HEK293 (cell line): Measurements from ENCODE around the gene THG1L.
A peak's percentile ranks its signal among the peaks of the same experiment; 100 is the strongest.
"Not testable (repeated sequence)": the region's sequence is repeated elsewhere in the genome, so short reads cannot be mapped to it uniquely, and the experiment has no call there.

Experiments
- CTCF ChIA-PET: fragments of 350-600 bp; formaldehyde crosslinking; extraction: SDS; loops from one replicate; lab custom pipeline; 2021; ENCODE audit warnings: antibody characterized with exemption; lab: Yijun Ruan, JAX
- POLR2A ChIA-PET: fragments of 300-600 bp; formaldehyde crosslinking; extraction: SDS; loops from one replicate; lab custom pipeline; 2020; ENCODE audit warnings: antibody characterized with exemption, inconsistent platforms; lab: Yijun Ruan, JAX
- H3K27ac ChIP-seq: fragments of 200-500 bp; sonication (Bioruptor generic); 2 replicates; pipeline ENCODE4 v1.5.1; 2014; ENCODE audit warnings: low read depth, low read length, control low read depth, inconsistent platforms; ENCODE audit errors: extremely low read depth
- H3K36me3 ChIP-seq, 2 experiments: fragments of 200-500 bp in 1 of 2; sonication (Bioruptor generic) in 1 of 2; 1 replicate in 1 of 2; 2 replicates in 1 of 2; pipeline ENCODE4 v1.5.1; 2014 to 2017; ENCODE audit warnings: inconsistent platforms in 2 of 2, low read length in 2 of 2; ENCODE audit not compliant: control insufficient read depth in 2 of 2, insufficient read depth in 1 of 2
- H3K4me1 ChIP-seq: fragments of 200-500 bp; sonication (Bioruptor generic); 2 replicates; pipeline ENCODE4 v1.5.1; 2014; ENCODE audit warnings: mild to moderate bottlenecking, low read length, inconsistent platforms; ENCODE audit not compliant: control insufficient read depth, insufficient read depth
- H3K4me3 ChIP-seq: 2 replicates; pipeline ENCODE4 v1.5.1; 2011; ENCODE audit warnings: low read depth, mild to moderate bottlenecking, control low read depth, low read length, moderate library complexity
- H3K9me3 ChIP-seq: fragments of 200-500 bp; sonication (Bioruptor generic); 2 replicates; pipeline ENCODE4 v1.5.1; 2014; ENCODE audit warnings: low read depth, low read length, inconsistent platforms; ENCODE audit not compliant: control insufficient read depth, insufficient read depth
- AEBP2 ChIP-seq: fragments of 450-650 bp; formaldehyde crosslinking; IDR thresholded peaks from 2 replicates; pipeline ENCODE4 v1.5.1; 2016; ENCODE audit warnings: missing biosample characterization, missing genetic modification characterization, borderline replicate concordance
- ATF2 ChIP-seq: fragments of 450-650 bp; formaldehyde crosslinking; IDR thresholded peaks from 2 replicates; pipeline ENCODE4 v1.5.1; 2016; ENCODE audit warnings: missing biosample characterization, missing genetic modification characterization, low read depth
- KLF7 ChIP-seq: fragments of 450-650 bp; formaldehyde crosslinking; IDR thresholded peaks from 2 replicates; pipeline ENCODE4 v1.5.1; 2016; ENCODE audit warnings: missing biosample characterization, missing genetic modification characterization, borderline replicate concordance
- OVOL3 ChIP-seq: fragments of 450-650 bp; formaldehyde crosslinking; IDR thresholded peaks from 2 replicates; pipeline ENCODE4 v1.5.1; 2016; ENCODE audit warnings: missing biosample characterization, missing genetic modification characterization
- SCRT2 ChIP-seq: fragments of 450-650 bp; formaldehyde crosslinking; IDR thresholded peaks from 2 replicates; pipeline ENCODE4 v1.5.1; 2016; ENCODE audit warnings: missing biosample characterization, missing genetic modification characterization
- ZBTB1 ChIP-seq: fragments of 450-650 bp; formaldehyde crosslinking; IDR thresholded peaks from 2 replicates; pipeline ENCODE4 v1.5.1; 2016; ENCODE audit warnings: missing biosample characterization, missing genetic modification characterization
- ZNF19 ChIP-seq: fragments of 450-650 bp; formaldehyde crosslinking; IDR thresholded peaks from 2 replicates; pipeline ENCODE4; 2016; ENCODE audit warnings: missing biosample characterization, missing genetic modification characterization, low read depth
- ZNF292 ChIP-seq: fragments of 450-650 bp; formaldehyde crosslinking; IDR thresholded peaks from 2 replicates; pipeline ENCODE4 v1.5.1; 2016; ENCODE audit warnings: low read depth, missing biosample characterization, missing genetic modification characterization, borderline replicate concordance
- ZNF350 ChIP-seq: fragments of 450-650 bp; formaldehyde crosslinking; IDR thresholded peaks from 2 replicates; pipeline ENCODE4 v1.5.0; 2017; ENCODE audit warnings: missing biosample characterization, mild to moderate bottlenecking, missing genetic modification characterization
- ZNF391 ChIP-seq: fragments of 450-650 bp; formaldehyde crosslinking; IDR thresholded peaks from 2 replicates; pipeline ENCODE4 v1.5.1; 2016; ENCODE audit warnings: low read depth, missing biosample characterization, missing genetic modification characterization, borderline replicate concordance
- ZNF518A ChIP-seq: fragments of 450-650 bp; formaldehyde crosslinking; conservative IDR thresholded peaks from 2 replicates; pipeline ENCODE4 v1.5.1; 2016; ENCODE audit warnings: low read depth, missing biosample characterization, missing genetic modification characterization
- ZNF623 ChIP-seq: fragments of 450-650 bp; formaldehyde crosslinking; IDR thresholded peaks from 2 replicates; pipeline ENCODE4 v1.5.1; 2016; ENCODE audit warnings: missing biosample characterization, missing genetic modification characterization
- ZNF843 ChIP-seq: fragments of 450-650 bp; formaldehyde crosslinking; IDR thresholded peaks from 2 replicates; pipeline ENCODE4 v1.5.1; 2016; ENCODE audit warnings: missing biosample characterization, missing genetic modification characterization
- ZSCAN18 ChIP-seq: fragments of 450-650 bp; formaldehyde crosslinking; IDR thresholded peaks from 2 replicates; pipeline ENCODE4 v1.5.1; 2016; ENCODE audit warnings: missing biosample characterization, missing genetic modification characterization

THG1L gene

GRCh38 chr5:157731272-157732129 lies at the start of gene THG1L (continued):
- TF ChIP-seq ZSCAN18 (no peak; the same call in 1 of the 2 replicates), SCRT2 (peak; percentile 94), ZNF350 (tag by site-specific recombination) (no peak), ZNF843 (tag by site-specific recombination) (peak; percentile 65; the same call in 1 of the 2 replicates), ZBTB1 (no peak), ZNF391 (no peak), ZNF19 (tag by site-specific recombination) (no peak), ZNF623 (tag by site-specific recombination) (no peak), AEBP2 (no peak), ATF2 (tag by site-specific recombination) (no peak; the same call in 1 of the 2 replicates), ZNF292 (tag by site-specific recombination) (no peak), KLF7 (tag by site-specific recombination) (0 out of 2 replicates have a peak, but pooled peaks have one; percentile 17), OVOL3 (tag by site-specific recombination) (no peak)

GRCh38 chr5:157682257-157682656 lies 49.0 kb upstream of the THG1L start:
- H3K36me3 ChIP-seq, result no peaks in the 10 kb centered on the region
- no peak overlapping the region for H3K27ac ChIP-seq
- TF ChIP-seq ZNF518A (tag by site-specific recombination), result no peak
- no peak overlapping the region for H3K4me3 ChIP-seq
- ChIA-PET POLR2A (no interaction called here), CTCF (interaction anchor here (0.5 to 0.6 kb wide), 2 partner anchors 163 to 332 kb away, joined by 3 read pairs; no protein-coding TSS in a partner anchor)
- H3K4me1 ChIP-seq, result no peaks in the 10 kb centered on the region
- no peaks in the 10 kb centered on the region for H3K9me3 ChIP-seq

GRCh38 chr5:157686276-157687197 lies 44.7 kb upstream of the THG1L start:
- H3K4me1 ChIP-seq, H3K36me3 ChIP-seq, H3K4me3 ChIP-seq, H3K27ac ChIP-seq, CTCF ChIA-PET, H3K9me3 ChIP-seq, POLR2A ChIA-PET: not testable (repeated sequence)
